RKO (cell line): ENCODE measurements around the gene SEMA5A.
"Not testable (repeated sequence)": the region's sequence is repeated elsewhere in the genome, so short reads cannot be mapped to it uniquely, and the experiment has no call there.

Experiments used
- DNase-seq: peaks from one replicate; pipeline ENCODE4 v3.0.0-alpha.2; 2016; ENCODE audit warnings: low spot score

Gene SEMA5A

DNA sequence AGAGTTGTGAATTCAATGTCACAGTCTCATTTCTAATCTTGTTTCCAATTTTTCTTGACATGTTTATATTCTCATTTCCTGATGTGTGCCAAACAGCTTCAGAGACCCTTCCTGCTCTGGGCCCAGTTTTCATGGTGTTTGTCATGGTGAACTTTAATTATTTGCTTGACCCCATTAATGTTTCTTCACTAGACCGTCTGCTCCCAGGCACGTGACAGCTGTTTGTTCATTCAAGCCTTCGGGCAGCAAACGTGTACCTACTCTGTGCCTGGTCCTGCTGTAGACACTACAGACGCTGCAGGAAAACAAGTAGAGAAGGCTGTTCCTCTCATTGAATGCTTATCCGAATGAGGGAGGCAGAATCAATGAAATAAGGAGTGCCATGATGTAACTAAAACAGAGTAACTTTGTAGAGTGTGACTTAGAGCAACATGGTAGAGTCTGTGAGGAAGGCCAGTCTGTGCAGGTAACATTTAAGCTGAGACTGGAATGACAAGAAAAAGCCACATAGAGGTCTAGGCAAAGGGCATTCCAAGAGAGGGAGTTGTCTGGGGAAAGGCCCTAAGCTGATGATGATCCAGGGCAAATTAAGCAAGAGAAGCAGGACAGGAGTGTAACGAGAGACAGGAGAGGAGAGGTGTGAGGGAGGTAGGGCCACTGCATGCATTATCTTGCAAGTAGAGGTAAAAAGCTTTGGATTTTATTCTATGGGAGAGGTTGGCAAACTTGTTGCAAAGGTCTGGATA, 191.4 kb downstream of the SEMA5A start:
- no peak for DNase-seq

DNA sequence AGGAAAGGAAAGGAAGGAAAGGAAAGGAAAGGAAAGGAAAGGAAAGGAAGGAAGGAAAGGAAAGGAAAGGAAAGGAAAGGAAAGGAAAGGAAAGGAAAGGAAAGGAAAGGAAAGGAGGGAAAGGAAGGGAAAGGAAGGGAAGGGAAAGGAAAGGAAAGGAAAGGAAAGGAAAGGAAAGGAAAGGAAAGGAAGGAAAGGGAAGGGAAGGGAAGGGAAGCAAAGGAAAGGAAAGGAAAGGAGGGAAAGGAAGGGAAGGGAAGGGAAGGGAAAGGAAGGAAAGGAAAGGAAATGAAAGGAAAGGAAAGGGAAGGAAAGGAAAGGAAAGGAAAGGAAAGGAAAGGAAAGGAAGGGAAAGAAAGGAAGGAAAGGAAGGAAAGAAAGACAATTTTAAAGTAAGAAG, 192.8 kb downstream of the SEMA5A start:
- DNase-seq, result not testable (repeated sequence)

DNA sequence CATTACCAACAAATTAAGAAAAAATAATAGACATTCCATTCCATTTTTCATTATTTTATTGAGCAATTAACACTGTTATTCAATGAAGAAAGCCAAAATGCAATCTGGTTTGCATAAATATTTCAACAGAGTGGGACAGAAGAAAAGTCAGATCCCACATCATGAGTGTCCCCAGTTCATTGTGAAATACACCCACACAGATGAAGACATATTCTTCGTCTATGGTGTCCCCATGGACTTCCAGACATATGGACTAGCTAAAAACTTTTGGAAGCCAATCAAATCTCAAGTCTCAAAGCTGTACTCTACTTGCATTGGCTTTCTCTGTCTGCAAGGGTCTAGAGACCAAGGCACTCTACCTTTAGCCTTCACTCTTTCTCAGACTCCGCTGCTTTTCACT, 194.3 kb downstream of the SEMA5A start:
- DNase-seq, result no peak

DNA sequence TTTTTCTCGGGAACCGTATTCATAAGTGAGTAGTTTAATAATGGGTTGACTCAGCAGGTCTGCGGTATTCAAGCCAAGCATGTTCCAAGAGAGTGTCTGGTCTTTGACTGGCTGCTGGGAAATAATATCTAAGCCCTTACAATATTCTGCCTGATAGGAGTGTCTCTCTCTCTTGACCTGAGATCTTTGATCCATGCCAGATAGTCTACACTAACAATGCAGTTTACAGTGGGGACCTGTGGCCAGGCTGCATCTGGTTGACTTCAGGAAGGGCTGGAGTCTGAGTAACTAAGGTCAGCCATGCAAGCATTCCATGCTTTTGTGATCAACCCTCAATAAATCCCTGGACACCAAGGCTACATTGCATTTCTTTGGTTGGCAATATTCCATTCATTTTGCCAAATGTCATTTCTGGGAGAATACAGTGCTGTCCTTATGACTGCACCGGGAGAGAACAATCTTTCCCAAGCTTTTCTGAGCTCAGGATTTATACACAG, 195.5 kb downstream of the SEMA5A start:
- DNase-seq, result no peak

DNA sequence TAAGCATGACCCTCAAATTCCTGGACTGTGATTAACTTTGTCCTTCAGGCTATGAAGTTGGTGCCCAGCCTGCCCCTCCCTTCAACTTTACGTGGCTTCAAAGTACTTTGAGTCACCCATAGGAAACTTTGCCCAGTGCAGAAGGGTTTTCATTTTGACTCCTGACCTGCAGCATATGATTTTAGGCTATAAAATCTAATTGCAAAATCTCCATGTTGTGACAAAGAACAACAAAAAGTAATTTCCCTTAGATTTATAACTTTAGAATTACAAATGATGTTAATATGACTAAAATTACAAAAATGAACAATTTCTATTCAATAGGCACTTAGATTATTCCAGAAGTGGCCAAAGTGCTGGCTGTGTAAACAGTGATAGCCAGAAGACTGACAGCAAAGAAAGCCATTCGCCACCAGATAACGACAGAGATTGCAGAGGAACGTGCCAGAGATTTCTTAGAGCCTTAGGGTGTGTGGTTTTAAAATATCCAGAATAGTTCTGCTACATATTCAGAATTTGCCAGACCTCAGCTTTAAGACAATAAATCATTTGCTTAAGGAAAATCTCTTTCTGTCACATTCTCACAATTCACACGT, 197.4 kb downstream of the SEMA5A start:
- no peak for DNase-seq

DNA sequence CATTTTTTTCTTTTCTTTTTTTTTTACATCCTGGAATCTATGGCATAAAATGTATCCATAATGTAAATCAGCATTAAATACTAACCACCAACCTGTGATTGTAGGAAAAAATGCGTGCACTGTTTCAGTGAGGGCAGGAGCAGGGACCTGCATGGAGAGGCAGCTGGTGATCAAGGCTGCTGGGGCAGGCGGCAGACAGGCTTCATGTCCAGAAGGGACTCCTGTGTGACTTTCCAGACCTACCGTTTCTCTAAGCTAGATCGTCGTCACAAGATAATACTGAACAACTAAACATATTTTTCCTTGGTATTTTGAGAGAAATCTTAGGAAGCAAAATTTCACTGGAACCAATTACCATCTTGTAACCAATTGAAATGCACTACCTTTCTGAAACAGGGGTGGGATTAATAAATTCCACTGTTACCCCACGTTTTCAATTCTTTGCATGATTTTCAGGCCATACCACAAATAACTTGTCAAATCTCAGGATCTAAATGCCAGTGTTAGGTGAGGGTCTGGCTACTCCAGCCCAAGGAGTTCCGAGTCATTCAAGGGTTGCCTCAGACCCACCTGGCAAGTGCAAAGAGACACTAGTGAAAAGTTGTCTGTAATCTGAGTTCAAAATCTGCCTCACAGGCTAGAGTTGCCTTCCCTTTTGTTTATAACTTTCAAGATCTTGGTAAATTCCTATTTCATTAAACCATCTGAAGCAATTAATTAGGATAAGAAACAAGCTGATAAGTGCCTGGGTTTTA, 198.2 kb downstream of the SEMA5A start:
- no peak for DNase-seq

DNA sequence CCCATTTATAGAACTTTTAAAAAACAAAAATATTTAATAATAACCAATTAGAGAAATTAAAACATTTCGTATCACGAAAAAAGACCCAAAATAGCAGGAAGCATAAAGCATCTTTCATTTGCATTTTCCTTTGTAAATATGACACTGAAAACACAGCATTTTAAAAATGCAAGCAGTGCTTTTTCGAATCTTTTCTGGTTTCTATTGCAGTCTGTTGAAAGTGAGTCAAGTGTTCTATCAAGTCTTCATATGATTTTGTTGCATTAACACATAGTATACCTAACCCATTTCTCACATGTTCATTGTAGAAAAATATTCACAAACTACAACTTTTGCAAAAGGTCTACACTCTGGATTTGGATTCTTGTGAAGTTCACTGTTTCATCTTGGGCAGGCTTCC, 198.8 kb downstream of the SEMA5A start:
- DNase-seq, result no peak

DNA sequence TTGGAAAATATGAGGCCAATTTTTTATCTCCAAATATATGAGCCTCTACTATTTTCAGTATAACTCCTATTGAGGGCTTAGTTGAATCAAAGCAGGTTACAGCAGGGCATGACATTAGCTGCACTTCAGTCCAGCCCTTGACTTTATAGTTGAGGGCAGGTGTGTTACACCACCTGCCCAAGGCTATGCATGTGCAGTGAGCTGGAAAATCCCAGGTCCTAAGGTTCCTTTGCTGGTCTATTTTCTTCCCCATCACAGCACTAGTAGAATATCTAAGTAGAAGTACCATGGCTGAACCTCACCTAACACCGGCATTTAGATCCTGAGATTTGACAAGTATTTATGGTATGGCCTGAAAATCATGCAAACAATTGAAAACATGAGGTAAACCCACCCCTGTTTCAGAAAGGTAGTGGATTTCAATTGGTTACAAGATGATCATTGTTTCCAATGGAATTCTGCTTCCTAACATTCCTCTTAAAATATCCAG, 201.1 kb downstream of the SEMA5A start:
- DNase-seq, result no peak

DNA sequence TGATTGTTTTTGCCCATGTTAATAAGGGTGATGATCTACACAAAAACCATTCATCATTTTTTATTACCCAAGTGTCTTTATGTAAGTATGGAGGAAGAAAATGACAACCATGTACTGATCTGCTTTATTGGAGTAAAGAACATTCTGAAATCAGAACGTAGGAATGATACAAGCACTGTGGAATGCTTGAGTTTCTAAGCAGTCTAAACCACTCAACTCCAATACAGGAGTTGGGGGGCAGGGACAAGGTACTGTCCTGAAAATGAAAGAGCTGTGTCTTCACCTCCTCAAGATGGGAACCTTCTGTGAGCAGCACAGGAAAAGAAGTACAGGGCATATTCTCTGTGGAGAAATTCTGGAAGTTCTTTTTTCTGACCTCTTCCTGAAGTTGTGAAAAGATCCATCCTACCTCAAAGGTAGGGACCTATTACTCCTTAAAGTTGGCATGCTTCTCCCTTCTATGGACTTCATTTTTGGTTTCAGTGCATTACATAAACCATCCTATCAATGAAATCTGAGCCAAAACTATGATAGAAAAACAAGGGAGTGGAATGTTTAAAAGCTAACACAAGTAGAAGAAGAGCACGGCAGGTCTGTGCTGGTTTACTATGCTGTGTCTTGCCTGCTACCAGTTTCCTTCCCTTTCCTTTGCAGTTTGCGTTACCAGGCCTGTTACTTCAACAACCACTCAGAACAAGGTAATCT, 202.6 kb downstream of the SEMA5A start:
- DNase-seq, result no peak

DNA sequence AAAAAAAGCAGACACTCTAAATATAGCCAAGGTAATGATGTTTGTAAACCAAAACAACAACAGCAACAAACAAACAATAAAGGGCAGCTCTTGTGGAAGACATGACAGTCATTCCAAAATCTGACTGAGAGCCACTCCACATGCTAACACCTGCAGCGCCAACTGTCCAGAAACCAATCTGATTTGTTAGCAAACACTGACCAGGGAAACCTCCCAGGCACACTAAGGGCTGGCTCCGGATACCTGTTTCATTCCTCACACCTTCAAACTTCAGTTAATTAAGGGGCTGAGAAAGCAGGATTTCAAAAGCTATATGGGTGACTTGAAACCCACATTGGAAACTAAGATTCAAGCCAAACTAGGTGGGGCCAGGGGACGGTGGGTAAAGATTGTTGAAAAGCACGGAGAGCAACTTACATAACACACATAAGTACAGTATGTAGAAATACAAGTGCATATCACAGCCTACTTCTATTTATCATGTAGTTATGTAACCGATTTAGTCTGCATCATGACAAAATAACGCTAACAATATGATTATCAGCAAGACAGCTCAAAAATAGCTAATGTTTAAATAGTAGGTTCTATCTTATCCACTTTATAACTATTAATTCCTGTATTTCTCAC, 203.6 kb downstream of the SEMA5A start:
- DNase-seq, result no peak

DNA sequence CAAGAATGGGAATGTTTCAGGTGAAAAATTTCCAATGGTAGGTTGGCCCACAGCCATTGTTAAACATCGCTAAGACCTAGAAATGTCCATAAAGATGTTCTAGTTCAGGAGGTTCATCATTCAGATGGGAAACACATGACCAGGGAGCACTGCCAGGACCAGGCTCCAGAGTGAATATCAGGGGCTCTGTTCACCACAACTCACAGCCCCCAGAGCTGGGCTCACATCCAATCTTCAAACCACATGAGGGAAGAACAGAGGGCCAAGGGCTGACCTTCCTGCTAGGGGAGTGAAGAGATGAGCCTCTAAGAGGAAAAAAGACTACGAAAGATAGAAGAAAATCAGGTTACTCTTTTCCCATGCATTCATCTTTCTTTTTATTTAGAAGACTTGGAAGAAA, 205.8 kb downstream of the SEMA5A start:
- no peak for DNase-seq

DNA sequence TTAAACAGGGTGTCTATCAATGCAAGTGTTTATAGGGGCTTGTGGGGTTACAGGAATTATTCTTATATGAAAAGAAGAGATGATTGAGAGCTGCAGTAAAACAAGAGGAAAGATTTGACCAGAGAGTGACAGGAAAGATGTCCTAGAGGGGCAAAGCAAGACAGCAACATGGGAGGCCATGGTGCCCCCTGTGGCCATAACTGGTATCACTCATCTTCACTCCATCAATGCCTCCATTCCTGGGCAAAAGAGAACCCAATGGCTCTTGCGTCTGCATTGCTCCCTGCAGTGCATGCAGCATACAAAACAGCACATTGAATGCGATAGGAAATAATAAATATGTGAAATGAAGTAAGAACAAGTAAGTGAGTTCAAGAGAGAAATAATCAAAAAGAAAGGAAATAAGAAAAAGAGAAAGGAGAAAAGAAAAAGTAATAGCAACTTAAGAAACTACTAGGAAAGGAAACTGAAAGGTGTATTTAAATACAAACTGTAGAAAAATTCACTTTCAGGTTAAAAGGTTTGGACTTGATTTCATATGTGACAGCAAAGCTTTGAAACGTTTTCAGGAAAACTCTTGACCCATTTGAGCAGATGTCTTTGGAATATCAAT, 206.6 kb downstream of the SEMA5A start:
- peak; percentile 23 for DNase-seq

DNA sequence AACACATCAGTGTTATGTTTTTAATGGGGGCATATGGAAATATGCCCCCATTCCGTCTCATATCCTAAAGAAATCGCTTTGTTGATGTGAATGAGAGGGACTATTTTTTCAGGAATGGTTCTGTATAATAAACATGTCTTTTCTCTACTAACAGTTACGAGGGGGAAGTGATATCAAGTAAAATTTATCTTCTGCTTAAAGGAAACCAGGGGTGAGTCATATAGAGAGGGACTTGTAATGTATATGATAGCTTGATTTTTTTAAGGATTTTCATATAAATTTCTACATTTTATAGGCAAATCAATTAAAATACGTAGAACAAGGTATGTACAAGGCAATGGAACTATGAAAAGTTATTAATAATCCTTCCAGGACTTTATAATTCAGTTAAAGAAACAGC, 207.1 kb downstream of the SEMA5A start:
- DNase-seq, result no peak

DNA sequence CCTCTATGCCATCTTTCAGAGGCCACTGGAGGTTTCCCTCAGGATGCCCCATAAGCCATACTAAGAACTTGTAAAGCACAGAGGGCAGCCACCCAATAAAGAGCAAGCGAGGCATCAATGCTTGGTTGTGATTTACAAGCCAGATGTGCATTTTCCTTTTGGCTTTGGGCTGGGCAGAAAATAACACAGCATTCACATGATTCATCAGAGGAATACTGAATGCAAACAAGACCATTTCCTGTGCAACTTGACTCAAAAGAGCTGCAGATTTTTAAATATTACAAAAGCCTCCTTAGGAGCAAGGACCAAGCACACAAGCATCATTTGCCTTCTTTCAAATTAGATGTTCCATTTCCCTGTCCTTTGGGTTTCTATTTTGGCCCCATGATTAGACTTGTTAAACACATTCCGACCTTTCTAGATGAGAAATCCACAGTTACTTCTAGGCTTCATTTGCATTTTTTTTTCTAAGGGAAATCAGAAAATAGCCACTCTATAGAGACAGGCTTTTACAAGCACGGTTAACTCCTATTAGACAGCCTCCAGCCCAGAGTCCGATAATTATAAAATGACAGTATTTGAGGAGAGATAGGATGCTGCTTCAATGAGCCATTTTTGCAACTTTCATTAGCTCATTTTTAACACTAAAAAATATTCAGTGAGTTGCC, 207.8 kb downstream of the SEMA5A start:
- no peak for DNase-seq

DNA sequence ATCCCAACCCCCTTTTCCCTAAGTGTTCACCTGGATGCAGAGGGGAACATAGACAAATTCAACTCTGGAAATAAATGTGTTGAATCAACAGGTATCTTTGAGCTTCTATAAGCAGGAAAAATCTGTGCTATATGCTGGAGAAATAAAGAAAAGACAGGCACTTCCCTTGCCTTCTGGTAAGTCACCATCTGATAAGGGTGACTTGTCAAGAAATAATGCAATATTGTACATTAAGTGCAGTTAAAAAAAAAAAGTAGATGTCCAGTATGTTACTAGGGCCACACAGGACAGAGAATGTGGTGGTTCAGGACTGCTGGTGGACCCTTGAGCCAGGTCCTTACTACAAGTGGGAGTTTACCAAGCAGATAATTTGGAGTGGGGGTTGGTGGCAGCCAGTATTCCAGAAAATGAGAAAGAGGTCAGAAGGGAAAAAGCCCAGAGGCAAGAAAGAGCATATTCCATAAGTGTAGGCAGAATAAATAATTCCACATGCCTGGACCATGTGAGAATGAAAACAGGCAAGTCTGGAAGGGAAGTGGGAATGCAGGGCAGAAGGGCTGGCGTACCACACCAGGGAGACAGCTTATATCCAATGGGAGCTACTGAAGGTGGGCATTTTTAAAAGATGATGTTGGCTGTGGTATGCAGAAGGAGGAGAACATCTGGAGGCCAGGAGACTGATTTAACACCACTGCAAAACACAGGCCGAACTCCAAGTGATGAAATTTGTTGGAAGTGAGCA, 209.9 kb downstream of the SEMA5A start:
- no peak for DNase-seq

DNA sequence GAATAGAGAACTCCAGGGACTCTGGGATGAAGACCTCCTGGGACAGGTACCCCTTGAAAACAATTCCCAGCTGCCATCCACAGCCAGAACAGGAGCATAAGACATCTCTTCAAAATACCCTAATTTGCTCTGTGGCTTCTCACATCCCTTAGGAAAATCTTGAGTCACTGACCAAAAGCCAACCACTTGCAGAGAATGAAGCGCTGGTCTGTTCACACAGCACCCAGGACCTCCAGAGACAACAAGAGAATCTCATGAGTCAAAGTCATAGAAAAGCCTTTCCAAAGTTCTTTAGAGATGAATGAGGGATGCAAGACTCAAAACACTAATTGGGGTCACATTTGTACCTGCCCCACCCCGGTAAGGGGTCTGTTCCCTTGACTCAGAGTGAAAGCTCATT, 210.6 kb downstream of the SEMA5A start:
- DNase-seq, result no peak

DNA sequence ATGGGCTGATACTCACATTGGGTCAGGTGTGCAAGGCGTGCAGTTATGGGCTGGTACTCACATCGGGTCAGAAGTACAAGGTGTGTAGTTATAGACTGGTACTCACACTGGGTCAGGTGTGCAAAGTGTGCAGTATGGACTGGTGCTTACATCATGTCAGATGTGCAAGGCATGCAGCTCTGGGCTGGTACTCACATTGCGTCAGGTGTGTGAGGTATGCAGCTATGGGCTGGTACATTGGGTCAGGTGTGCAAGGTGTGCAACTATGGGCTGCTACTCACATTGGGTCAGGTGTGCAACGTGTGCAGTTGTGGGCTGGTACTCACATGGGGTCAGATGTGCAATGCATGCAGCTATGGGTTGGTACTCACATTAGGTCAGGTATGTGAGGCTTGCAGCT, 213.8 kb downstream of the SEMA5A start:
- DNase-seq, result no peak

DNA sequence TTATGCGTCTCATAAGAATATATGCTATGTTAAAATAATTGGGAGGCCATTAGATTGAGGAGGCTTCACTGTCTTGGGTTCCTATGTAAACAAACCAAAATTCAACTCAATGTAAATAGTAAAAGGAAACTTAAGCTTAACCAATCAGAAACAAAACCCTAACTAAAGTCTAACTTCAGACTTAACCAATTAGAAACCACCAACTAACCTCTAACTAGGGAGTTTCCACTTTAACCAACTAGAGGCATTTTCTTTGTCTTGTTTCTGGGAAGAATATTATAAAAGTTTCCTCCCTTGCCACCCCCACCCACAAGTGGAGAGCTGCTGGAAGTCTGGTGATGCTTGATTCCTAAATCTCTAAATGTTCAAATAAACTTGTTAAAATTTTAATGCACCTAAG, 214.5 kb downstream of the SEMA5A start:
- DNase-seq, result no peak

DNA sequence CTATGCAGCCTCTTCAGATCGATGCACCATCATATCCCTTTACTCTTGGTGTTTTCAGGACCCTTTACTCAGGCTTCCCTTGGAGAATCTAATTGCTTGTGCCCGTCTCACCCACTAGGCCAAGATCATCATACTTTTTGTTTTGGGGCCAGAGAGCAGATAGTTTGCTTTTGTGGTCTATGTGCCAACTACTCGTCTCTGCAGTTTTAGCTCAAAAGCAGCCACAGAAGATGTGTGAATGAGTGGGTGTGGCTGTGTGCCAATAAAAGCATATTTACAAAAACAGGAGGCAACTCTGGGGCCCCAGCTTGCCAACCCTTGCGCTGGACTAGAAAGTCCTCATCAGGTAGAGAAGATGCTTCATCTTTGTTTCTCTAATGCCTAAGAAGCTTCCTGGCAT, 216.8 kb downstream of the SEMA5A start:
- no peak for DNase-seq

DNA sequence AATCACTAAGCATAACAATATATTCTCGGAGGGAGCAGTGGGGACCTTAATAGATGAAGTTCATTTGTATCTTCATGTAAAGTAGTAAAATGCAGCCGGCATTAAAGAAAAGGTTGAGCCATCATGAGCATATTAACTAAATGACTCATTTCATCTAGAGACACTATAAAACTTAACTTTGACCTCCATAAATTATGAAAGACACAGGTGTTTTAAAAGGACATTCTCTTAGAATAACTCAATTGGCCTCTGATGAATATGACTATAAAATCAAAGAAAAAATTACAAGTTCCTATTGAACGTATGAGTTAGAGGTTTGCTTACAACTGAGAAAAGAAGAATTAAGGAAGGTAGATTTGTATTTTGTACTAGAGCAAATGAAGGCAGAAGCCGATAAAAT, 220.3 kb downstream of the SEMA5A start:
- no peak for DNase-seq
